Measurements from ENCODE around the gene CMIP.

- TF ChIP-seq CTCF (IDR thresholded peaks at IDR 0.05) (no peak), POLR2A (IDR thresholded peaks at IDR 0.05) (no peak), POLR2AphosphoS5 (IDR thresholded peaks at IDR 0.05) (no peak)
These were observed 236.1 kb downstream of the CMIP start for GRCh38 chr16:81680444-81681275.

Data from transverse colon (tissue), 4 donors.